Stimulated activated CD4-positive, alpha-beta T cell treated with anti-CD3 and anti-CD28 coated beads, TNF-alpha, amount 100 ng/mL, for 24 hours (primary cell): Measurements from ENCODE around the gene ACP2.
"Not testable (repeated sequence)": the region's sequence is repeated elsewhere in the genome, so short reads cannot be mapped to it uniquely, and the experiment has no call there.

ENCODE experiments used
- DNase-seq, 3 experiments: peaks; one replicate each; pipeline ENCODE4 v3.0.0-alpha.2; 2020; ENCODE audit warnings: low read depth in 3 of 3

Gene ACP2

GRCh38 chr11:47243454-47243853, 5.2 kb downstream of the ACP2 start:
- DNase-seq, result no peak

GRCh38 chr11:47242596-47243192, 5.9 kb downstream of the ACP2 start:
- no peak for DNase-seq

GRCh38 chr11:47241841-47242301, 6.7 kb downstream of the ACP2 start:
- no peak for DNase-seq

- no peak for DNase-seq
These were observed 8.8 kb downstream of the ACP2 start for GRCh38 chr11:47239852-47240251.

GRCh38 chr11:47236482-47236881, 12.1 kb downstream of the ACP2 start:
- no peak for DNase-seq

- no peak for DNase-seq
These were observed 13.5 kb downstream of the ACP2 start for GRCh38 chr11:47235163-47235562.

- DNase-seq, result peak in 1 of 3 experiments; percentile 45
These were observed 13.9 kb downstream of the ACP2 start for GRCh38 chr11:47234669-47235100.

- DNase-seq, result no peak
These were observed 14.5 kb downstream of the ACP2 start for GRCh38 chr11:47233989-47234668.

- DNase-seq, result no peak
These were observed 15.6 kb downstream of the ACP2 start for GRCh38 chr11:47233051-47233450.

- no peak for DNase-seq
These were observed 19.5 kb downstream of the ACP2 start for GRCh38 chr11:47229161-47229560.

- no peak for DNase-seq
These were observed 22.8 kb downstream of the ACP2 start for GRCh38 chr11:47225552-47226400.

- DNase-seq, result no peak
These were observed 25.9 kb downstream of the ACP2 start for GRCh38 chr11:47222696-47223095.

GRCh38 chr11:47220401-47220821, 28.2 kb downstream of the ACP2 start:
- DNase-seq, result no peak

- peak; percentile 51 to 73 (median 57) for DNase-seq
These were observed 32.4 kb downstream of the ACP2 start for GRCh38 chr11:47216121-47216798.

- DNase-seq, result no peak
These were observed 33.2 kb downstream of the ACP2 start for GRCh38 chr11:47215366-47215910.

- peak; percentile 64 to 86 (median 71) for DNase-seq
These were observed 34.6 kb downstream of the ACP2 start for GRCh38 chr11:47213950-47214565.

GRCh38 chr11:47212938-47213337, 35.7 kb downstream of the ACP2 start:
- no peak for DNase-seq

GRCh38 chr11:47208628-47209027, 40.0 kb downstream of the ACP2 start:
- DNase-seq, result no peak

- DNase-seq, result not testable (repeated sequence)
These were observed 40.5 kb downstream of the ACP2 start for GRCh38 chr11:47208008-47208552.

GRCh38 chr11:47207459-47207858, 41.2 kb downstream of the ACP2 start:
- DNase-seq, result no peak

GRCh38 chr11:47206577-47206976, 42.0 kb downstream of the ACP2 start:
- not testable (repeated sequence) for DNase-seq
